GM23338 (cell line): ENCODE data around the gene SBSN.

ENCODE experiments used
- EZH2 ChIP-seq: fragments of 200-600 bp; sonication (generic); IDR thresholded peaks from one replicate; pipeline ENCODE4 v1.8.0; 2017; ENCODE audit warnings: antibody characterized with exemption, mild to moderate bottlenecking, low read depth; ENCODE audit not compliant: unreplicated experiment
- EZH2phosphoT487 ChIP-seq: fragments of 200-600 bp; sonication (generic); IDR thresholded peaks from one replicate; pipeline ENCODE4 v1.8.1; 2018; ENCODE audit warnings: antibody characterized with exemption; ENCODE audit not compliant: unreplicated experiment
- POLR2AphosphoS5 ChIP-seq: IDR thresholded peaks from 2 replicates; pipeline ENCODE4 v1.6.1; 2016; ENCODE audit warnings: antibody characterized with exemption, low read depth
- STAT1 ChIP-seq: IDR thresholded peaks from one replicate; pipeline ENCODE4 v1.6.1; 2016; ENCODE audit warnings: antibody characterized with exemption; ENCODE audit not compliant: unreplicated experiment
- ZNF331 ChIP-seq: fragments of 250-450 bp; sonication (Bioruptor Pico); IDR thresholded peaks from 2 replicates; pipeline ENCODE4 v1.5.0; 2020; ENCODE audit warnings: low read depth, mild to moderate bottlenecking, moderate library complexity
- TF ChIP-seq, protein P1 (sequence below), 2 experiments: fragments of 200-600 bp in 1 of 2; sonication (generic) in 1 of 2; conservative IDR thresholded peaks; 2 replicates each; pipeline versions ENCODE4 v1.5.1 to v1.6.1; 2016 to 2017; ENCODE audit warnings: antibody characterized with exemption in 2 of 2, low read depth in 2 of 2, mild to moderate bottlenecking in 2 of 2, moderate library complexity in 1 of 2
- TF ChIP-seq, protein P2 (sequence below): fragments of 250-450 bp; sonication (Bioruptor Pico); IDR thresholded peaks from 2 replicates; pipeline ENCODE4 v1.5.0; 2020; ENCODE audit warnings: mild to moderate bottlenecking, moderate library complexity

DNA sequence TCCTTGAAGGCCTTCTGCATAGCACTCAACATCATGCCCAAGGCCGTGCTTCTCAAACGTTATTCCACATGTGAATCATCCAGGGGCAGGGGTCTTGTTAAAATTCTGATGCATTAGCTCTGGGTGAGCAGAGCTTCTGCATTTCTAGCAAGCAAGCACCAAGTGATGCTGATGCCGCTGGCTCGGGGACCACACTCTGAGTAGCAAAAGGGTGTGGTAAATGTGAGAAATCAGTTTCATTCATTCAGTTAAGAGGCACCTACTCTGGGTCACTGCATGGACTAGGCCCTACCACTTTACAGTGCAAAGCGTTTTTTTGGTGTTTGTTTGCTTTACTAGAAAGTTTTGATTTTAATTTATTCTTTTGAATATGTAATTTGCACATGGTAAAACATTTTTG is 45.0 kb downstream of the SBSN start:
- TF ChIP-seq, protein P1, sequence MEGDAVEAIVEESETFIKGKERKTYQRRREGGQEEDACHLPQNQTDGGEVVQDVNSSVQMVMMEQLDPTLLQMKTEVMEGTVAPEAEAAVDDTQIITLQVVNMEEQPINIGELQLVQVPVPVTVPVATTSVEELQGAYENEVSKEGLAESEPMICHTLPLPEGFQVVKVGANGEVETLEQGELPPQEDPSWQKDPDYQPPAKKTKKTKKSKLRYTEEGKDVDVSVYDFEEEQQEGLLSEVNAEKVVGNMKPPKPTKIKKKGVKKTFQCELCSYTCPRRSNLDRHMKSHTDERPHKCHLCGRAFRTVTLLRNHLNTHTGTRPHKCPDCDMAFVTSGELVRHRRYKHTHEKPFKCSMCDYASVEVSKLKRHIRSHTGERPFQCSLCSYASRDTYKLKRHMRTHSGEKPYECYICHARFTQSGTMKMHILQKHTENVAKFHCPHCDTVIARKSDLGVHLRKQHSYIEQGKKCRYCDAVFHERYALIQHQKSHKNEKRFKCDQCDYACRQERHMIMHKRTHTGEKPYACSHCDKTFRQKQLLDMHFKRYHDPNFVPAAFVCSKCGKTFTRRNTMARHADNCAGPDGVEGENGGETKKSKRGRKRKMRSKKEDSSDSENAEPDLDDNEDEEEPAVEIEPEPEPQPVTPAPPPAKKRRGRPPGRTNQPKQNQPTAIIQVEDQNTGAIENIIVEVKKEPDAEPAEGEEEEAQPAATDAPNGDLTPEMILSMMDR (conservative IDR thresholded peaks at IDR 0.05; ENCODE audit: low read depth in 2 of 2), result no peak
- TF ChIP-seq EZH2phosphoT487, result no peak
- TF ChIP-seq POLR2AphosphoS5, result no peak
- no peak for TF ChIP-seq STAT1
- TF ChIP-seq EZH2, result no peak
- TF ChIP-seq, protein P2, sequence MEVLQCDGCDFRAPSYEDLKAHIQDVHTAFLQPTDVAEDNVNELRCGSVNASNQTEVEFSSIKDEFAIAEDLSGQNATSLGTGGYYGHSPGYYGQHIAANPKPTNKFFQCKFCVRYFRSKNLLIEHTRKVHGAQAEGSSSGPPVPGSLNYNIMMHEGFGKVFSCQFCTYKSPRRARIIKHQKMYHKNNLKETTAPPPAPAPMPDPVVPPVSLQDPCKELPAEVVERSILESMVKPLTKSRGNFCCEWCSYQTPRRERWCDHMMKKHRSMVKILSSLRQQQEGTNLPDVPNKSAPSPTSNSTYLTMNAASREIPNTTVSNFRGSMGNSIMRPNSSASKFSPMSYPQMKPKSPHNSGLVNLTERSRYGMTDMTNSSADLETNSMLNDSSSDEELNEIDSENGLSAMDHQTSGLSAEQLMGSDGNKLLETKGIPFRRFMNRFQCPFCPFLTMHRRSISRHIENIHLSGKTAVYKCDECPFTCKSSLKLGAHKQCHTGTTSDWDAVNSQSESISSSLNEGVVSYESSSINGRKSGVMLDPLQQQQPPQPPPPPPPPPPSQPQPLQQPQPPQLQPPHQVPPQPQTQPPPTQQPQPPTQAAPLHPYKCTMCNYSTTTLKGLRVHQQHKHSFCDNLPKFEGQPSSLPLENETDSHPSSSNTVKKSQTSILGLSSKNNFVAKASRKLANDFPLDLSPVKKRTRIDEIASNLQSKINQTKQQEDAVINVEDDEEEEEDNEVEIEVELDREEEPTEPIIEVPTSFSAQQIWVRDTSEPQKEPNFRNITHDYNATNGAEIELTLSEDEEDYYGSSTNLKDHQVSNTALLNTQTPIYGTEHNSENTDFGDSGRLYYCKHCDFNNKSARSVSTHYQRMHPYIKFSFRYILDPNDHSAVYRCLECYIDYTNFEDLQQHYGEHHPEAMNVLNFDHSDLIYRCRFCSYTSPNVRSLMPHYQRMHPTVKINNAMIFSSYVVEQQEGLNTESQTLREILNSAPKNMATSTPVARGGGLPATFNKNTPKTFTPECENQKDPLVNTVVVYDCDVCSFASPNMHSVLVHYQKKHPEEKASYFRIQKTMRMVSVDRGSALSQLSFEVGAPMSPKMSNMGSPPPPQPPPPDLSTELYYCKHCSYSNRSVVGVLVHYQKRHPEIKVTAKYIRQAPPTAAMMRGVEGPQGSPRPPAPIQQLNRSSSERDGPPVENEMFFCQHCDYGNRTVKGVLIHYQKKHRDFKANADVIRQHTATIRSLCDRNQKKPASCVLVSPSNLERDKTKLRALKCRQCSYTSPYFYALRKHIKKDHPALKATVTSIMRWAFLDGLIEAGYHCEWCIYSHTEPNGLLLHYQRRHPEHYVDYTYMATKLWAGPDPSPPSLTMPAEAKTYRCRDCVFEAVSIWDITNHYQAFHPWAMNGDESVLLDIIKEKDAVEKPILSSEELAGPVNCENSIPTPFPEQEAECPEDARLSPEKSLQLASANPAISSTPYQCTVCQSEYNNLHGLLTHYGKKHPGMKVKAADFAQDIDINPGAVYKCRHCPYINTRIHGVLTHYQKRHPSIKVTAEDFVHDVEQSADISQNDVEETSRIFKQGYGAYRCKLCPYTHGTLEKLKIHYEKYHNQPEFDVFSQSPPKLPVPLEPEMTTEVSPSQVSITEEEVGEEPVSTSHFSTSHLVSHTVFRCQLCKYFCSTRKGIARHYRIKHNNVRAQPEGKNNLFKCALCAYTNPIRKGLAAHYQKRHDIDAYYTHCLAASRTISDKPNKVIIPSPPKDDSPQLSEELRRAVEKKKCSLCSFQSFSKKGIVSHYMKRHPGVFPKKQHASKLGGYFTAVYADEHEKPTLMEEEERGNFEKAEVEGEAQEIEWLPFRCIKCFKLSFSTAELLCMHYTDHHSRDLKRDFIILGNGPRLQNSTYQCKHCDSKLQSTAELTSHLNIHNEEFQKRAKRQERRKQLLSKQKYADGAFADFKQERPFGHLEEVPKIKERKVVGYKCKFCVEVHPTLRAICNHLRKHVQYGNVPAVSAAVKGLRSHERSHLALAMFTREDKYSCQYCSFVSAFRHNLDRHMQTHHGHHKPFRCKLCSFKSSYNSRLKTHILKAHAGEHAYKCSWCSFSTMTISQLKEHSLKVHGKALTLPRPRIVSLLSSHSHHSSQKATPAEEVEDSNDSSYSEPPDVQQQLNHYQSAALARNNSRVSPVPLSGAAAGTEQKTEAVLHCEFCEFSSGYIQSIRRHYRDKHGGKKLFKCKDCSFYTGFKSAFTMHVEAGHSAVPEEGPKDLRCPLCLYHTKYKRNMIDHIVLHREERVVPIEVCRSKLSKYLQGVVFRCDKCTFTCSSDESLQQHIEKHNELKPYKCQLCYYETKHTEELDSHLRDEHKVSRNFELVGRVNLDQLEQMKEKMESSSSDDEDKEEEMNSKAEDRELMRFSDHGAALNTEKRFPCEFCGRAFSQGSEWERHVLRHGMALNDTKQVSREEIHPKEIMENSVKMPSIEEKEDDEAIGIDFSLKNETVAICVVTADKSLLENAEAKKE (CRISPR knock-in tag), result no peak
- TF ChIP-seq ZNF331 (CRISPR knock-in tag), result no peak
